ENCODE results near the gene LPP. TPM values are rescaled to one million over a fixed set of nuclear protein-coding genes. Genes with fewer than 3 reads are reported as not detected.

The LPP gene
- total RNA-seq, 1 donor from 2014 or later, result 62.1 TPM

DNA sequence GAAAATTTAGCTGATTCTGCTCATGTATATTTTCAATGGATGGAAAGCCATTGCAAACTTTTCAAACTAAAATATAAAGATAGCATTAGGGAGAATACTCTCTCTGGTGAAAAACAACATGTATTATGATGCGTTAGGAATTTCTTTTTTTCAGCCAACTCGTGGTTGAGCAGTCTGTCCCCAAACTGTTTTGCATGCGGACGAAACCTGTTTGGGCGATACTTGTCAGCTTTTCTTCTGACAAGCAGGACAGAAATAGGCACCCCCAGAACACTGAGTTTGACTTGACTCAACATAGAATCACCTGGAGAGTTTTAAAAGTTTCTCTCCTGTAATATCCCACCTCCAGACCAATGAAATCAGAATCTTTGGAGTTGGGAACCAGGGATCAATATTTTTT lies 600.3 kb downstream of the LPP start:
- no peak for DNase-seq

DNA sequence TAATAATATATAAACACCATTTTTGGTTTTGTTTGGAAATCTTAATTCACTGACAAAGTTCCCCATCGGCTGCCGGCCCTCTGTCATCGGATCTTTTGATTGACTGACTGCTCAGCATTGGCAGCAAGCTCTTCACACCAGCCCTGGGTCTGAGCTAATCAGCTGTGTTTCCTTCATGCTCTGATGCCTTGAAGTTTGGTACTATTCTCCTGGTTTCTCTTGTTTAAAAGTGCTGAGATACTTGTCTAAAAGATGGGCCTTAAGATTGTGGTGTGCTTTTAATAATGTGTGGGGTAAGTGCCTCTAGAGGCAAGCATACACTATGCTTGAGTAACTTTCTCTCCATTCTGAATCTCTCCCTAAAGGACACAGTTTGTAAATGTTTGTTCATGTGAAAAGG lies 602.3 kb downstream of the LPP start:
- DNase-seq, result no peak

DNA sequence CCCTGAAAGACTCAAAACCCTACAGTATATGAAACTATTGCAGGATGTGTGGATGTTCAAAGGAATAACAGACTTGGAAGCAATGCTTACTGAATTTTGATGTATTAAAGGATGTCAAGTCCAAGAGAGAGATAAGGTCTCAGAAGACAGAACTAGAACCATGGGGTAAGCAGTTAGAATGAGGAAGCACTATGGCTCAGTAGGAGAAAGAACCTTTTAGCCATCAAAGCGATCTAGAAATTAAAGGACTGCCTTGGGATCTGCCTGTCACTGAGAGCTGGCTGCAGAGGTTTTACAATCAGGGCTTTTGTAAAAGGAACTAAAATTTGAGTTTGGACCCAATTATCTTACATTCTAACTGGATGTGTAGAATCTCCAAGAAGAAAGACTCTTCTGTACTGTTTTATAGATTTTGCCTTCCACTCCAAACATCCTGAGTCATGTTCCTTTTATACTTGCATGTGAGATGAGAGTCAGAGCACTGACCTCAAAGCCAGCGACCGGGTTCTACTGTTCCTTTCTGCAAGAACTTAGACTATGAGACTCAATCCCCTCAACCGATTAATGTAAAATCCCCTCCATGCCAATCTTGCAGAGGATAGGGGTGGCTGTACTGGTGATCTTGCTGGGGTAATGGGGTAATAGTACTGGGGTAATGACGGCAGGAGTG lies 605.5 kb downstream of the LPP start:
- no peak for DNase-seq

DNA sequence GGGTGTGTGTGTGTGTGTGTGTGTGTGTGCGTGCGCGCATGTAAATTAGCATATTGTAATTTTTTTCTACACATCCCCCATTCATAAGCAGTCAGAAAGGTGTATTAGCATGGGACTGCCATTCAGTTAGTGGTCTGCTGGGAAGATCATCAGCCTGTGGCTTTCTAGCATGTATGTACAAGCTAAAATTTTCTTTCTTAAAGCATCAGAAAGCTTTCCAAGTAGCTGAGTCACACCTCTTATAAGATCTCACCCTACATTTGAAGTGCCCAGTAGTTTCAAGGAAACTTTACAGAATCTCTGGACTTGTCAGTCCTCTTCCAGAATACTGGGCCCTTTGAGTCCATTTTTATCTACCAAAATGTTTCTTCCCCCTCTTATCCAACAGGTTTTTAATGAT lies 606.5 kb downstream of the LPP start:
- DNase-seq, result no peak

DNA sequence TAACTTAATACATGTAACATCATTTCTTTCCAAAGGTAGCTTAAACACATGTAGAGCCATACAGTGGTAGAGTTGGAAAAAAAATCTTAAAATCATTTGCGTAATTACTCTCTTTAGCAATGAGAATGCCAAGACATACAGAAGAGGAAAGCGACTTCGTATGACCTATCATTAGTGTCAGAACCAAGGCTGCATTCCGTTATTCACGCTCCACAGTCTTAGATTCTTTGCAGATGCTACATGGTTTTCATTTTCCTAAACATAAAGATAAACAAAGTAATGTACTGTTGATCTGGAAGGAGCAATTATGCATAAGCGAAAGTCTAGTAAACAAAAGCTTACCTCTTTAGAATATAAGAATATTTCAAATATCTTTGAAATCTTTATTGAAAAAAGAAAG lies 607.5 kb downstream of the LPP start:
- DNase-seq, result peak; percentile 12

DNA sequence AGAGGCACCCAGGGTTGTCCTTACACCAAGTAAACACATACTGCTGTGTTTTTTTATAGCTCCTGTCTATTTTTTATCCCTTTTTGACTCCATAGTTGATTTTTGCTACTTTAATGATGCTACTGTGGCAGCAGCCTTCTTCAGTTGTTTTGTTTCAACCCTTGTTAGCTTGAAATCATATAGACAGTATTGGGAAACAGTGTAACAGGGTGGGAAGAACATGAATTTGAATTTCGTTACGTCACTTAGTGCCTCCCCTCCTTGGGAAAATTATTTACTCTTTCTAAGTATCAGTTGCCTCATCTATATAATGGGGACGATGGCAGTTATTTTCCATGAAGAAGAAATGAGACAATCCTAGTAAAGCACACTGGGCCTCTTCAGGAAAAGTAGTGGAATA lies 608.0 kb downstream of the LPP start:
- no peak for DNase-seq

DNA sequence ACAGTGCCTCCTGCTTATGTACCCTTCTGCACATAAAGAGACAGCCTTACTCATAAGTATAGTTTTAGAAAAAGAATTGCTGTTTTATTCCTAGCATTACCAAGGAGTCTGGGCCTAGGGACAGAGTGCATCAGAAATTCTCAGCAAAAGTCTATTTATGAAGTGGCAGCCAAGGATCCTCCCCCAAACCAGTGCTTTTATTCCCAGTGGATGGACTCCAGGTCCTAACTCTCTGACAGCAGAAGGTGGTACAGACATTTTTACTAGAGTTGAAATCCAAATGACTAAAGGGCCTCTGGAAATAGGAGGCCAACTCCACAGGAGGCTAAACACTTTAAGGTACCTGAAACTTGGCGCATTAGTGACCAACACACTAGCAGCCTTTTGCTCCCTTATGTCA lies 610.7 kb downstream of the LPP start:
- no peak for DNase-seq

DNA sequence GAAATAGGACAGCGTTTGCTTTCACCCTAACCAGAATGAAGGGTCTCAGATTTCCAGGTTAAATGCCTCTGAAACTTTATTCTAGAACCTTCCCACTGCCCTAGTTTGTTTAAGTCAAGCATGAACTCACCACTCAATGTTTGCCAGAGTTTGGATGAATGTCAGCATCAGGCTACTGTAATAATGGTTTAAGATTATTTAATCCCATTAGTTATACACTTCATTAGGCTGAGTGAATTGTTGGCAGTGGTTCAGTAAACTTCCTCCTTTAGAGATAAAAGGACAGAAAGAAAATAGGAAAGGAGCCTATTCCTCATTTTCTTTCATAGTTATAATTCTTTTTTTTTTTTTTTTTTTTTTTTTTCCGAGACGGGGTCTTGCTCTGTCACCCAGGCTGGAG lies 615.9 kb downstream of the LPP start:
- DNase-seq, result no peak

DNA sequence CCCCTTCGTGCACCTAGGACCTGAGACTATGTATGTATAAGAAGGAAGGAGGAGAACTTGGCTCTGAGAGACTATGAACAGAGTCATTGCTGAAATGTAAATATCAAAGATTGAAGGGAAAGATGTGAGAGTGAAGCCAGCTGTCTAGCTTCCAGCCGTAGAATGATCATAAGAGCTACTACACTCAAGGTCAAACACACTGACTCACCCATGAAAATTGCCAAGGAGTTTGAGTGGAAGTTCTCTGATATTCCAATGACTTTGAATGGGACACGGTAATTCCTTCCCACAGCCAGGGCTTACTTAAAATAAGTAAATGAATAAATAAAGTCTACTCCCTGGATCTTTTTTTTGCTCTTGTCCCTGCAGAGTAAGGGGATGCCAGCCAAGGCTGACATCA lies 618.9 kb downstream of the LPP start:
- DNase-seq, result no peak

DNA sequence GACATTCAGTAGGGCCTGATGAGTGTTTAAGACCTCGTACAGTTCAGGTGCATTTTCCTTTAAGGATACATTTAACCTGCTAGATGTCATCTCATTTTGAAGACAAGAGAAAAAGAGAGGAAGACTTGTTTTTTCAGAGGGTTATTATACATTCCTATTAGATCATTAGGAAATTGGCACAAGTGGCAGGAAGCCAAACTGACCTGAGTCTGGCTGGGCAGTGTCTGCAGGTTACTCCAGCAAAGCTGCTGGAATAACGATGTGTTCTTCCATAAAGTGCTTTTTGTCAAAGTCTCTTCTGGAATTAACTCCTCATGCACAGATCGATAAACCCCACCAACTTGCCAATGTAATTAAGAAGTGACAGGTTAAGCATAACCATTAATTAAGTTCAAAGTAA lies 621.5 kb downstream of the LPP start:
- no peak for DNase-seq

DNA sequence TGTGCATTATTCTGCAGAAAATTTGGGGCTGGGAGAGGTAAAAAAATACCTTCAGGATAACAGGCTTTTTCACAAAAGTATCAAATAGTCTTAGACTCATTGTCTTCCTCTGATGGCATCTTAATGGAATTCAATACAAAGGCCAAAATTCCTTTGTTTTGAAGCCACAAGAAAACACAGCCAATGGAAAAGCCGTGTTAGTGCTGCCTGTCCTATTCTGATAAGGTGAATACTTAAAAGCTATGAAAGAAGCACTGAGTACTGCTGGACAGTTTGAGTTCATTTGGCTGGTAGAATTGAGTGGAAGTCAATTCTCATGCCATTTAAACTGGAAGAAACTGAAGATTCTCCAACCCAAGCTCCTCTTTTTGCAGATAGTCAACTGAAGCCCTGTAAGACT lies 622.5 kb downstream of the LPP start:
- no peak for DNase-seq

DNA sequence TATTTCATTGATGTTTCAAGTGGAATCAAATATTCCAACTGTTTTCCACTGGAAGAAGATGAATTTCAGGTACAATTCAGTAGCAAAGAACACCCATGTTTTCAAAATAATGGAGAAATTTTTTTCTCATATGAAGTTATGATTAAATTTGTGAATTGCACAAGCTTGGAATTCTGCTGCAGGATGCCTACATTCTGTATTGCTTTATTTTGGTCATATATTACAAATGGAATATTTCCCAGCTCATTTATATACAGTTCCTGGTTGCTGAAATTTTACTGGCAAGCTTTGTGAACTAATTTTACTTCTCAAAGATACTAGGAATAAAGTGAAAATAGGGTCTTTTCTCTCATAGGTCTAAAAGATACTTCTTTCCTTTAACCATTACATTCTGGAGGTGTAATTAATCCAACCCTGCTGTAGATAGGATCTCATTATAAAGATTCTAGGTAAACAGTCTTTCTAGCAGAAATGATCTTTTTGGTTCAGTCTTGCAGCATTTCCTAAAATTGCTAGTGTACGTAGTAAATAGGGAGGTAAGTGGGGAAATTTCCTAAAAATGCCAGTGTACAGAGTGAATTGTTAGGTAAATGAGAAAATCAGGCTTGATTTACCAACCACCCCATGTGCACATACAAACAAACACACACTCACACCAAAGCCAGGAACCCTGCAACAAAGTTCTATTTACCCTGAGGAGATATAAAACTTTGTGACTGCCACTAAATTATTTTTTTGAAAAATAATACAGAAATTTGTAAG lies 624.3 kb downstream of the LPP start:
- DNase-seq, result no peak

DNA sequence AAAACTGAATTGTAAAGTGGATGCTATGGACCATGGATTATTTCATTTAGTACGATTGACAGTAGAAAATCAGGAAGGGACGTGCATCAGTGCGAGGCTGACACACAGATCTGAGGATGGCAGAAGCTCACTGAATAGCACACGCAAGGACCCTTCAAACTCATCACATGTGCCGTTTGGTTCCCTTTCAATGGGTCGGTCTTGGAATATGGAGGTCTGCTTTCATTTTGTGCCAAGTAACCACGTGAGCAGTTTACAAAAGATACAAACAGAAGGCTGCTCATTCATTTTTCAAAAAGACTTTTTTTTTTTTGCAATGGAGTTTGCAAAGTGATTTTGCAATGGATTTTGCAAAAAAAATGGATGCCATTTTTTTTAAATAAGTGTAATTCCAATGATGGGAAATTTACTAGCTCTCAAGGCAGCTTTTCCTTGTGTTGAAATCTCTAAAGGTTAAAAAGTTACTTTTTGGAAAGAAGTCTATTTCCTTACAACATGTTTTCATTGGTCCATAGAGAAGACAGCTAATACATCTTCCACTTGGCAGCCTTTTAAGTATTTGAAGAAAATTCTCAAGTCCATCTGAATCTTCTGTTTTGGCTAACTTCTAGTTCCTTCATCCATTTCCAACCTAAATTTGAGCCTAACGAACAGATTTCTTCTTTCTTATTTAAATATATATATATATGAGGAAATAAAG lies 625.5 kb downstream of the LPP start:
- peak; percentile 13 for DNase-seq

DNA sequence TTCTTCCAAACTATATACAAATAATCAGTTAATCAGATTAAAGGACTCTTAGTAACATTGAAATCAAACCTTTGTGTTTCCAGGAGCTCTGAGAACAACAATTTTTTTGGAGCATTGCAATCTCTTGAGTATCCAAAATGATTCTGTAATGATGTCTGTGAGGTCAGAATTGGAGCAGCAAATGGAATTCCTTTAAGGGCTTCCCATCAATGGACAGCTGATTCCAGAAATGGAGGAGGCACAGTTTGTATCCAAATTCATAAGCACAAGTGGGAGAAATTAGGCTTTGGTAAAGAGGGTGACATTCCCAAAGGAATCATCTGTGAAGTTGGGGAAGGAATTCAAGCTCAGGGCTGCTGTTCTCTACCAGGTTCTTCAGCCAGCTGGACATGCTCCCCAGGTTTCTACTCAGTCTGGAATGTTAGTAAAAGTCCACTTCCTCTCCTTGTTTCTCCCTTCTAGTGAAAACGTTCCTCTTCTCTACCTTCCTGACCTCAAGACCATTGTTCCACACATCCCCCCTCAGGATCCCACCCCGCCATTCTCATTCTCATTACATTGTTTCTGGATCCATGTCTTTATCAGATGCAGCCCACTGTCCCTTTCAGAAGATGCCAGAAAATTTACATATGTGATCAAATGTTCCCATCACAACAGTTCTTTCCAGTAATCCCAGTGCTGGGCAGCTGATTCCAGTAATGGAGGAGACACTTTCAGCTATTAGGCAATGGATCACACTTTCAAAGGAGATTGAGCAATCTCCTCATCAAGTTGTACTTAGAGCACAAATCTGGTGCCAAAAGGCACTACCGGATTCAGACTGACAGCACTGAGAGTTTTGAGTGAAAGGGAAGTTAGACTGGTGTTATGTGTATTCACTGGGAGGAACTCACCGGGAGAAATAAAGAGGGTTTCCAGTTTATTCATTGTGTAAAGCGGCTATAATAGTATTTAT lies 626.5 kb downstream of the LPP start:
- peak; percentile 38 for DNase-seq

DNA sequence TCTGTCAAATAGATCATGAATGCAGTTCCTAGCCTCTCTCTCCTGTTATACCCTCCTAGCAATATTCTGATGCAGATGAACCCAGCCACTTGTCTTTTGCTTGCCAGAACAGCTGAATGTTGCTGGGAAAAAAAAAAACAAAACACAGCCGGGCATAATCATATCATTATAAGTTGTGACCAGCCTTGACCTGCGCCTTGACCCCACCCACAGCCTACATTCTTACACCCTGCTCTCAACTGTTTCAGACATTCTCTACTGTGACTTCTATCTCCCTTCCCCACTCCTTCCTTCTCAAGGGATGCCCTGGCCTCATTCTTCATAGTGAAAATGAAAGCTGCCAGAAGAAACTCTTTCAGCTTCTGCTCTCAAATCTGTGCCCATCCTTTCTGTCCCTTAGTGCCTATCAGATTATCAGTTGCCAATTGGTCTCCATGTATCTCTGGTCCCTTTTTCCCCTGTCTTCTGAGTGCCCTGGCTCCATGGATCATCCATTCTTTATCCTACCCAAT lies 628.7 kb downstream of the LPP start:
- no peak for DNase-seq

DNA sequence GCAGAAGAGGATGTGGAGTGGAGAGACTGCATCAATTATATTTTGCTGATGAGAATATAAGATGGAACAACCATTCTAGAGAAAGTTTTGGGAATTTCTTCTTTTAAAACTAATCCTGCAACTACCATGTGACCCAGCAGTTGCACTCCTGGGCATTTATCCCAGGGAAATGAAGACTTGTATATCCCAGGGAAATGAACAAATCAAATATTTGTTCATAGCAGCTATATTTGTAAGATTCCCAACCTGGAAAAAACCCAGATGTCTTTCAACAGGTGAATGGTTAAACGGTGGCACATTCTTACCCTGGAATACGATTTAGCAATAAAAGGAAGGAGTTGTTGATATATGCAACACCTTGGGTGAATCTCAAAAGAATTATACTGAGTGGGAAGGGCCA lies 632.5 kb downstream of the LPP start:
- no peak for DNase-seq

DNA sequence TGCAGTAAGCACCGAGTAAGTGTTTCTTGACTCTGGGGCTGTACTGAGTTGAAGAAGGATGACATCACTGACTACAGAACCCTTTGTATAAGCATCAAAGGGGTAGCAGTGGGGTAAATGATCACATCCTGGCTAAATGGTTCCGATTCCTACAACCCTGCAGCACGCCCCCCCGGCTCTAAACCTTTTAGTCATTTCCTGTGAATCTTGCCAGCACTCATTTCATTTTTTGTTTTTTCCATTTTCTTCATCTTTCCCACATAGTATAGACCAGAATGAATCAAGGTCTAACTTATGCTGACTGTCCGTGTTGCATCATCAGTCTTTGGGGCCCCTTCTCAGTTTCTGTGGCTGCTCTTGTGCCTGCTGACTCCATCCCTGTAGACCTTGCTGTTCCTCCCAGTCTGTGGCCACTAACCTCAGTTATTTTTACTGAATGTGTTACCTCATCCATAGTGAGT lies 634.7 kb downstream of the LPP start:
- DNase-seq, result no peak

DNA sequence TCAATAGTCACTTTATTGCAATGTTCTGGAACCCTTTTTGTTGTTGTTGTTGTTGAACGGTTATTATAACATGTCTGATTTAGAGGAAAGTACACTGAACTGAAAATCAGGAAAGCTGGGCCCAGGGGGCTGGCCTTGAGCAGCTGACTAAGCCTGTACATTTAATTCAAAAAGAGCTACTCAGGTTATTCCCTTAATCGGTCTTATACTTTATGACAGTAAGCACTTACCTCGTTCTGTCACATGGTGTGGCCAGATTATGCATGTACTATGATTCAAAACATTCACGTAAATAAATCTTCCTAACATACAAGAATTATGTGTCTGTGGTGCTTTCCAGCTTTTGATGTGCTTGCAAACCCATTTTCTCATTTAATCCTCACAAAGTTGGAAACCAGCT lies 635.3 kb downstream of the LPP start:
- no peak for DNase-seq

DNA sequence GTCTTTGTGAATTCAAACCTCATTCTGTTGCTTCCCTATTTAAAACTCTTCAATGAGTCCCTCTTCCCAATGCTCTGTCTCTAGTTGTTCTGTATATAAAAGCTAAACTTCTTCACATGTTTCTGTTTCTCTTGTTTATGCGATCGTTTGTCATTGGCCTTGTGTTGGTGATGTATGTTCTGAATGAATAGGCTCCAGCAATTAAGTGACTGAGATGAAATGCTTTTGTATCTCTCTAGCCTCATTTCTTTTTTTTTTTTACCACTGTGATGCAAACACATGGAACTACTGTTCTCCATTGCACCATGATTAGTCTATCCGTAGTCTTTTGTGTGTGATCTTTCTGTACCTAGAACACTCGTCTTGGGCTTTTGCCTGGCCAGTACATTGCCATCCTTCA lies 637.4 kb downstream of the LPP start:
- no peak for DNase-seq

DNA sequence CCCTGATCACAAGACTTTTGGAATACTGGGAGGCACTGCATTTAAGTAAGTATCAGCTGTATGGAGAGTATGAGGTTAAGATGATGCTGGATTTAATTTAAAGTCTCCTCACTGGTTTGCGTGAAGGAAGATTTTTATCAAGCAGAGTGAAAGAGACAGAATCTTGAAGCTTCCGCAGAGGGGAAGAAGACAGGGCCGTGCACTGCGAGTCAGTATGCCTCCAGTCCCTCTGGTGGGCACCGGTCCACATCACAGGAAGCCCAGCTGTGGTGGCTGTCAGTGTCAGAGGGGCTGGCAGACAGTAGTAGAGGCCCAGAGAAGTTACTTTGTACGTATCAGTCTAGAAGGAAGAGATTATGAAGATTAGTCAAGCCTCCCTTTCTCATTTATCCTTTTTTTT lies 638.8 kb downstream of the LPP start:
- DNase-seq, result peak; percentile 32

DNA sequence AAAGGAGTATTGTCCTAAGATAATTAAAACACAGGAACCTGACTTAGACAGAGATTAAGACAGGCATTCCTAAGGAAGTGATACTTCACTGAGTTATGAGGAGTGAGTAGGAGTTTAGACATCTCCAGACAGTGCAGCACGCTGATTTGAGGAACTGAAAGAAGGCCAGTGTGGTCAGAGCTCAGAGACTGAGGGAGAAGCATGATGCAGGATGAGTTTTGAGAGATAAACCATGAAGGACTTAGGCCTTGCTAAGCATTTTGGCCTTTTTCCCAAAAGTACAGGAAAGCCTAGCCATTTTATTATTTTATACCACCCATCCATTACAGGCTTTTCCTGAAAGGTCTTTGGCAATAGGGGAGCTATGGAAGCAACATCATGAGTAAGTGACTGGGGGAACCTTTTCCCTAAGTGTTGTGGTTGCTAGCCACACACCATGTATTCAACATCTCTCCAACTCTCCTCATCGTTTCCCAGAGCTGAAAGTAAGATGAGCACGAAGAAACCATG lies 642.2 kb downstream of the LPP start:
- no peak for DNase-seq

DNA sequence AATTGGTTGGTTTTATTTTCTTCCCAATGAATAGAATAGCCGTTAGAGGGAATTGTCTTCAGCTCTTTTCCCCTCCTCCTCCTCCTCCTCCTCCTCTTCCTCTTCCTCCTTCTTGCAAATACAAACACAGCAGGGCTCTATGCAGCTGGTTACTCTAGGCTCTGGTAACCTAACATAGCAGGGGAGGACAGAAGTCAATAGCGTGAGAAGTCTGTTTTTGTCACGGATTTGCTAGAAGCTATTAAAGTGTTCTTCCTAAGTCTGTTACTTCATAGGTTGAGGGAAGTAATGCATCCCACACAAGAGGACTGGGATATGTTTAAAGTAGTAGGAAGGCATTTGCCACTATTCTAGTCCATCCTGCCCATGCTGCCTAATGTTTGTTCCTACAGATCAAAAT lies 643.1 kb downstream of the LPP start:
- no peak for DNase-seq
